Activated CD8-positive, alpha-beta memory T cell treated with anti-CD3 and anti-CD28 coated beads for 48 hours (primary cell): ENCODE results near the gene KIAA0319L.
A peak's percentile ranks its signal among the peaks of the same experiment; 100 is the strongest.
"Not testable (repeated sequence)": the region's sequence is repeated elsewhere in the genome, so short reads cannot be mapped to it uniquely, and the experiment has no call there.

Experiments
- DNase-seq, 3 experiments: peaks; one replicate each; pipeline ENCODE4 v3.0.0-alpha.2; 2020; ENCODE audit warnings: low read depth in 2 of 3, low spot score in 2 of 3

KIAA0319L gene

DNA sequence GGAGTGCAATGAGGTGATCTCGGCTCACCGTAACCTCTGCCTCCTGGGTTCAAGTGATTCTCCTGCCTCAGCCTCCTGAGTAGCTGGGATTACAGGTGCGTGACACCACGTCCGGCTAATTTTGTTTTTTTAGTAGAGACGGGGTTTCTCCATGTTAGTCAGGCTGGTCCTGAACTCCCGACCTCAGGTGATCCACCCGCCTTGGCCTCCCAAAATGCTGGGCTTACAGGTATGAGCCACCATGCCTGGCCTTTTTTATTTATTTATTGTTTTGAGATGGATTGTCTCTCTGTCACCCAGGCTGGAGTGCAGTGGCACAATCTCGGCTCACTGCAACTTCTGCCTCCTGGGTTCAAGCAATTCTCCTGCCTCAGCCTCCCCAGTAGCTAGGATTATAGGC is 24.4 kb upstream of the KIAA0319L start:
- not testable (repeated sequence) for DNase-seq

DNA sequence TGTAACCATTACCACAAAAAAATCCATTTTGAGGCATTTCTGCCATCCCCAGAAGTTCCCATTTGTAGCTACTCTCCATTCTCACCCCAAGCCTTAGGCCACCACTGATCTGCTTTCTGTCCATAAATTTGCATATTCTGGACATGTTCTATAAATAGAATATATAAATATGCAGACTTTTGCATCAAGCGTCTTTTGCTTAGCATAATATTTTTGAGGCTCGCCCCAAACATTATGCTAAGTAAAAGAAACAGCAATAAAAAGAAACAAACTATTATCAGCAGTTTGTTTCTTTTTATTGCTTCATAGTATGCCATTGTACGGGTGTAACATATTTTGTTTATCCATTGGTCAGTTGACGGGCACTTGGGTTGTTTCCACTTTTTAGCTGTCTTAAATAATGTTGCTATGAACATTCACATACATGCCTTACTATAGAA is 23.8 kb upstream of the KIAA0319L start:
- no peak for DNase-seq

DNA sequence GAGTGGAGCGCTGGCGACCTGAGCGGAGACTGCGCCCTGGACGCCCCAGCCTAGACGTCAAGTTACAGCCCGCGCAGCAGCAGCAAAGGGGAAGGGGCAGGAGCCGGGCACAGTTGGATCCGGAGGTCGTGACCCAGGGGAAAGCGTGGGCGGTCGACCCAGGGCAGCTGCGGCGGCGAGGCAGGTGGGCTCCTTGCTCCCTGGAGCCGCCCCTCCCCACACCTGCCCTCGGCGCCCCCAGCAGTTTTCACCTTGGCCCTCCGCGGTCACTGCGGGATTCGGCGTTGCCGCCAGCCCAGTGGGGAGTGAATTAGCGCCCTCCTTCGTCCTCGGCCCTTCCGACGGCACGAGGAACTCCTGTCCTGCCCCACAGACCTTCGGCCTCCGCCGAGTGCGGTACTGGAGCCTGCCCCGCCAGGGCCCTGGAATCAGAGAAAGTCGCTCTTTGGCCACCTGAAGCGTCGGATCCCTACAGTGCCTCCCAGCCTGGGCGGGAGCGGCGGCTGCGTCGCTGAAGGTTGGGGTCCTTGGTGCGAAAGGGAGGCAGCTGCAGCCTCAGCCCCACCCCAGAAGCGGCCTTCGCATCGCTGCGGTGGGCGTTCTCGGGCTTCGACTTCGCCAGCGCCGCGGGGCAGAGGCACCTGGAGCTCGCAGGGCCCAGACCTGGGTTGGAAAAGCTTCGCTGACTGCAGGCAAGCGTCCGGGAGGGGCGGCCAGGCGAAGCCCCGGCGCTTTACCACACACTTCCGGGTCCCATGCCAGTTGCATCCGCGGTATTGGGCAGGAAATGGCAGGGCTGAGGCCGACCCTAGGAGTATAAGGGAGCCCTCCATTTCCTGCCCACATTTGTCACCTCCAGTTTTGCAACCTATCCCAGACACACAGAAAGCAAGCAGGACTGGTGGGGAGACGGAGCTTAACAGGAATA is 20.1 kb upstream of the KIAA0319L start:
- DNase-seq, result peak; percentile 40 to 45 (median 44)

DNA sequence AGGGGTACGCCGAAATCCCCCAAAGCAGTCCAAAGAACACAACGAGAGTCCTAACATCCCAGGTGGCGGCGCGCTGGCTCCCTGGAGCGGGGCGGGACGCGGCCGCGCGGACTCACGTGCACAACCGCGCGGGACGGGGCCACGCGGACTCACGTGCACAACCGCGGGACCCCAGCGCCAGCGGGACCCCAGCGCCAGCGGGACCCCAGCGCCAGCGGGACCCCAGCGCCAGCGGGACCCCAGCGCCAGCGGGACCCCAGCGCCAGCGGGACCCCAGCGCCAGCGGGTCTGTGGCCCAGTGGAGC is 19.5 kb upstream of the KIAA0319L start:
- DNase-seq, result not testable (repeated sequence)

DNA sequence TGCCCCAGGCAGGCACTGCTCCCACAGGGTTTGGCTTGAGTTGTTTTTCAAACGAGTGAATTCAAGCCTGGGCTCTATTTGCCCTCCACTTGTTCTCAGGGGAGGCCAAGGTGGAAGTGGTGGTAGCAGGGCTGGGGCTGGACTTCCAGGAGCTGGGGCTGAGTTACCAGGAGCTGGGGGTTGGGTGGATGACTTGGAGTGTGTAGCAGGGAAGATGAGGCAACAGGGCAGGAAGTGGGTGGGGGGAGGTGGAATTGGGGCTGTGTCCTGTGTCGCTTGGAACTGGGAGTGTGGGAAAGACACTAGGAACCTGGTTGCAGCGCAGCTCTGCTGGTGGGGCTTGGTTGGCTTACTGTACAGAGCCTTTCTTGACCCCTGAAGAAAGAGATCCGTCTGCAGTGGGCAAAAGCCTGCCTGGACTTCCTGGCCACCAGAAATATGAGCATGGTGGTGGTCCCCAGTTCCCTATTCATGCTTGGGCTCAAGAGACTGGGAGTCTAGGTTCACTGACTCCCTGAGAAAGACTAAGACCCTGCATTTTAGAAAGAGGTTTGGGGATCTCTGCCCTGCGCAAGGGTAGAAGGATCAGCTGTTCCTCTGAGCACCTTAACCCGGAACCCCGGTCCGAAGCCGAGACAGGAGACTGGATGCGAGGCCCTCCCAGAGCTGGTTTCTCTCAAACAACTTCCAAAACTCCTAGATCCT is 19.0 kb upstream of the KIAA0319L start:
- no peak for DNase-seq

DNA sequence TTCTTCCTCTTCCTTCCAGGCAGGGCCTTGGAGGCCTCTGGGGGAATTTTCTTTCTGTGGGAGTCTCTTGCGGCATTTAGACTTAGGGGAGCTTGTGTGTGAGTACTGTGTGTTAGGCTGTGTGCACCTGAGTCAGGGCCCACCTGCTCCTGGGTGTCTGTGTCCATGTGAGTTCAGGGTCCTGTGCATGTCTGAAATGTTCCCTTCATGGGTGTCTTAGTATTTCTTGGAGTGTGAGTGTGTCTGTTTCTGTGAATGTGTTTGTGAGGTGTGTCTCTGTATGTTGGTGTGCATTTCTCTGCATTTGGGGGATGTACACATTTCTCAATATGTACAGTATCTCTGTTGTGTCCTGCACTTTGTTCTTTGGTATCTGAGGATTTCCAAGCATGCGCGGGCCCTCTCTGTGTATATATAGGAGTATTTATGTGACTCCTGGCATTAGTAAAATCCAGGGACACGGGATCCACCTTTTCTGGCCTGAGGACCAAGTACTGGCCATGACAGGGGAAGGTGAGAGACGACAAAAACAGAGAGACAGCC is 18.3 kb upstream of the KIAA0319L start:
- DNase-seq, result no peak

DNA sequence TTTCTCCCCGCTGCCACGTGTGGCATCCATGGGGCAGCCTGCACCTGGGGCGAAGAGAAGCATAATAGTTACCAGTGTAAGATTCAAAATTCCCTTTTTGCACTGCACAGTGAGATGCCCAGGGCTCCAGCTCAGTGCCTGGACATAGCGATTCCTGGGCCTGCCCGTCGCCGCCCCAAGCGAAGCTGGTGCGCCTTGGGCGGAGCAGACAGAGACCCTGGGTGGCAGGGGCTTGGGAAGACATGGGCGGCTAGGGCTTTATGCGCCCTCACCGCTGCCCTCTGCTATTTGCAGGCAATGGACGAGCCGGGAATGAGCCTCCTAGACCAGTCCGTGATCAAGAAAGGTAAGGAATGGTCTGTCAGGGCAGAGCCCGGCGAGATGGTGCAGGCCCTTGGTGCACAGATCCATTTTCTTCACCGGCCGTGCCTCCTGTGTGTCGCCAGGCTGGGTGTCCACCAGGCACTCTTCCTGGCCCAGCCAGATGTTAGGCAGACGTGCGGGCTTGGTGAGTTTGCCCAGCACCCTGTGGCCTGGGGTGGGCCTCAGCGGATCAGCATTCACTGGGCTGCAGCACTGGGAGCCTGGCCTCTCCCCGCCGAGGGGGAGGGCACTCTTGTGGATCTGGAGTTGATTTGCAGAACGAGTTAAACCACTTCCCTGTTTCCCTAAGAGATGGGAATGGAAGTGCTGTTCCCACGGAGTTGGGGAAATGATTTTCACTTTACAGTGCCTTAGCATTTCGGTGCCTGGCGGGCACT is 17.6 kb upstream of the KIAA0319L start:
- DNase-seq, result no peak

DNA sequence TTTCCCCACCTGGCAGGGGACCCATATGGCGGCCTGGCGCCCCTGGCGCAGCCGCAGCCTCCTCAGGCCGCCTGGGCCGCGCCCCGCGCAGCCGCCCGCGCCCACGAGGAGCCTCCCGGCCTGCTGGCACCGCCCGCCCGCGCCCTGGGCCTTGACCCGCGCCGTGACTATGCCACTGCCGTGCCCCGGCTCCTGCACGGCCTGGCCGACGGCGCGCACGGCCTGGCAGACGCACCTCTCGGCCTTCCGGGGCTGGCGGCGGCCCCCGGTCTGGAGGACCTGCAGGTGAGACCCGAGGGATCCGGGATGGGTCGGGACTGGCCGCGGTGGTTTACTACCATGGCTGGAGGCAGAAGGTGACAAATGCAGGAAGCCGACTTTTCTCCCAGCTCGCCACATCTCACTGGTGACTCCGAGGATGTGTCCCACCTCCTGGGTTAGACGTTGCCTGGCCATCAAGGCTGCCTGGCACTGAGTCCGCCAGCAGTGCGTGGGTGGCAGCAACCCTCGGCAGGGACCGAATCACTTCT is 17.0 kb upstream of the KIAA0319L start:
- DNase-seq, result no peak

DNA sequence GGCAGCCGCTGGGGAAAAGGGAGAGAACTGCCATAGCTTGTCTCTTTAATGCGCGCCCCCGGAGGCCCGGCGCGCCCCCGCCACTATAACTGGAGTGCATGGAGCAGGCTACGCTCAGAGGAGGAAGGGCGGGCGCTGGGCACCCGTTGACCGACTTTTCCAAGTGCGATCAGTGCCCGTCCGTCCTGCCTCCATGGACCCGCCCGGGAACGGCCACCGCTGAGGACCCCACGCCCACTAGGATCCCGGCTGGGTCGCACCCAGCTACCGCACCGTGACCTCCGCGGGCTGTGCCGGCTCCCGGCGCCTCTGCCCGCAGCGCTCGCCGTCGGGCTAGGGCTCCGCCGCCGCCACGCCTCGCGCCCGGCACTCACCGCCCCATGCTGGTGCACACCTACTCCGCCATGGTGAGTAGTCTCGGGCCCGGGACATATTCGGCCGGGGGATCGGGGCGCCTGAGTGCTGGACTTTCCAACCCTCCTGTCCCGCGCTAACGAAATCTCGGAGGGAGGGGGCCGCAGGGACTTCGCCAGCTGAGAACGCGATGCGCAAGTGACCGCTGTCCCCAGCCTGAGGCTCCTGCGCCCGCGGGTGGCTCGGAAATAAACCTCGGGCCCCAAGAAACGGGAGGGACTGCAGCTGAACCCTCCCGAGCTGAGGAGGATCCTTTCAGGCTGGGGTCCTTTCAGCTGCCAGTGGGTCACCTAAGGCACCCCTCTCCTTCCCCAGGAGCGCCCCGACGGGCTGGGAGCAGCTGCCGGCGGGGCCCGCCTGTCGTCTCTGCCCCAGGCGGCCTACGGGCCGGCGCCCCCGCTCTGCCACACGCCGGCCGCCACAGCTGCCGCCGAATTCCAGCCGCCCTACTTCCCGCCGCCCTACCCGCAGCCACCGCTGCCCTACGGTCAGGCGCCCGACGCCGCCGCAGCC is 16.3 kb upstream of the KIAA0319L start, which contains the start of gene TFAP2E:
TSS of gene TFAP2E (plus strand) at position 117 of the 927 bp plus-strand sequence. CDS start at position 381, 264 bp downstream.
- no peak for DNase-seq

DNA sequence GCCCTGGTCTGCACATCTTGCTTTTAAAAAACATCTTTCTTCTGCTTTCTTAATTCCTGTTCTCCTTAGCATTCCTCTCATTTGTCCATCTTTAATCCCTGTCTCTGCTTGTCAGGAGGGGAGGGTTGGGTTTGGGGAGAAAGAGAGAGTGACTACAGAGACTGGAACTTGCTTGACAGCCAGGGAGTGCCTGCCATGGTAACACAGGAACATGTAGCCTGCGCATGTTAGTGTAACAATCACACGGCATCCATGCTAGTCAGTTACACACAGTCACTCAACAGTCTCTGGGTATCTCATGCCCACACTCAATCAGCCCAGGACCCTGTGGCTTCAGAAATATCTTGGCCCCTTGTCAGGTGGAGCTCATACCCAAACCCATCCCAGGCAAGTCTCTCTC is 15.1 kb upstream of the KIAA0319L start:
- DNase-seq, result no peak

DNA sequence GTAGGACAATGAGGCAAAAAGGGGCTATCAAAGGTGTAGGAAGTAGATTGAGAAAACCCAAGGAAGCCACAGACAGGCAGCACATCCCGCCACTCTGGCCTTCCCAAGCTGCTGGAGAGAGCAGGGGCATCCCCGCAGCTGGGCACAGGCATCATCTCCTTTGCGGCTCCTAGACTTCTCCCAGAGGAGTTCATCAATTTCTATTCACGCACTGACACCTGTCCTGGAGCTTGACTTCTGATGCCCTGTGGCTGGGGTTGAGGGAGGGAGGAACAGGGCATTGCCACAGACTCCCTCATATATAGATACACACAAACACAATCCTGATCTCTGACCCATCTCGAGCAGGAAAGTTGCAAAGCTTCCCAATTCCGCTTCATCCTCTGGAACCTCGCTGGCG is 14.1 kb upstream of the KIAA0319L start:
- DNase-seq, result no peak

DNA sequence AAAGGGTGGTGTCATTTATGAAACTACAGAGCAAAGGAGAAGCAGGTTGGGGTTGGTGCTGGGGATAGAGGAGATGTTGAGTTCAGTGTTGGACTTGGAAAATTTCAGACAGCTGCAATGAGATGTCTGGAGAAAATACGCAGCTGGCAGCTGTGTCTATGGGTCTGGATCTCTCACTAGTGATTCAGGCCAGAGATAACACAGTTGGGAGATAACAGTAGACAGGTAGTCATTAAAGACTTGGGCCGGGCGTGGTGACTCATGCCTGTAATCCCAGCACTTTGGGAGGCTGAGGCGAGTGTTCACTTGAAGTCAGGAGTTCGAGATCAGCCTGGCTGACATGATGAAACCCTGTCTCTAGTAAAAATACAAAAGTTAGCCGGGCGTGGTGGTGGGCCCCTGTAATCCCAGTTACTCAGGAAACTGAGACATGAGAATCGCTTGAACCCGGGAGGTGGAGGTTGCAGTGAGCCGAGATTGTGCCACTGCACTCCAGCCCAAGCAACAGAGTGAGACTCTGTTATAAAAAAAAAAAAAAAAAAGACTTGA is 13.5 kb upstream of the KIAA0319L start:
- DNase-seq, result no peak

DNA sequence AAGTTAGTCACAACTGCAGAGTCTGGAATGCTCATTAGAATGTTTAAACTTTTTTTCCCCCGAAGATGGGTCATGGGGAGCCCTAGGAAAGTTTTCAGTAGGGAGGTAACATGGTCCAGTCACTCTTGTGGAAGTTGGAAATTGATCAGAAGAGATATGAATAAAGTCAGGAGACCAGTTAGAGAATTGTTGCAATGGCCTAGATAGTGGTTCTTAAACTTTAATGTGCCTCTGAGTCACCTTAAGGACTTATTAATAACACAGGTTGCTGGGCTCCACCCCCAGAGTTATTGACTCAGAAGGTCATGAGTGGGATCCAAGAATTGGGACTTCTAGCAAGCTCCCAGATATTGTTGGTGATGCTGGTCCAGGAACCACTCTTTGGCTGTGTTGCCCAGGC is 12.7 kb upstream of the KIAA0319L start:
- no peak for DNase-seq

DNA sequence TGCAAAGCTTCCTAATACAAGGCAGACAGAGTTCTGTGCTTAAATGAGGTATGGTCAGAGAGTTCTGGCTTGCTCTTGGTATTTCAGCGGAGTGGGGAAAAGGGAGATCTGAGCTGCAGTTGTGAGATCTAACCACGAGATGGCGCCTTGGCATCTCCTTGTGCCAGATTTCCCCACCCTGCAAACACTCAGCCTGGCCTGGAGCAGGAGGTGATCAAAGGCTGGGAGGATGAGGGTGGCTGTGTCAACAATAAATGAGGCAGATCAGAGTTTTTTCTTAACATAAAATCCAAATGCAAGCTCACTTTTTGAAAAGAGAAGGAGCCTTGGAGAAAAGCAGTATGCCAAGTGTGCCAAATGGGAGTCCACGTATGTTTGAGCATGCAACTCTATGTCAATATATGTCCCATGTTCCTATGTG is 11.8 kb upstream of the KIAA0319L start:
- DNase-seq, result peak in 2 of 3 experiments; percentile 28 to 53

DNA sequence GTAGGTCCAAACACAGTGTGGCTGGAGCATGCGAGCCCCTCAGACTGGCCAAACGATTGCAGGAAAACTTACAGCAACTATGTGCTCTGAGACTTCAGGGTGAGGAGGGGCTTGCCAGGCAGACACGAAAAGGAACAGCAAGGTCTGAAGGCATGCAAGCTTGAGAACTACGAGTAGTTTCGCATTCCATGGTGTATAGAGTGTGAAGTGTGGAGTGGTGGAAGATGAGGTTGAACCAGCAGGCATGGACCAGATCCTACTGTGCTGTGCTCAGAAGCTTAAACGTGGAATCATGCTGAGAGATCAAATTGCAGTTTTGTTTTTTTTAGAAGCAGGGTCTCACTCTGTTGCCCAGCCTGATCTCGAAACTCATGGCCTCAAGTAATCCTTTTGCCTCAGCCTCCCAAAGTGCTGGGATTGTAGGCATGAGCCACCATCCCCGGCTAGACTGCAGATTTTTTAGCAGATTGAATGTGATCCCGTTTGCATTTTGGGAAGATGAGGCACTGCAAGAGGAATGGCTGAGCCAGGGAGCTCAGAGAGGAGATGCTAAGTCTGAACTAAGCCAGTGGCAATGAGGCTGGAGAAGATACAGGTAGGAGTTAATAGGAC is 10.8 kb upstream of the KIAA0319L start:
- DNase-seq, result no peak

DNA sequence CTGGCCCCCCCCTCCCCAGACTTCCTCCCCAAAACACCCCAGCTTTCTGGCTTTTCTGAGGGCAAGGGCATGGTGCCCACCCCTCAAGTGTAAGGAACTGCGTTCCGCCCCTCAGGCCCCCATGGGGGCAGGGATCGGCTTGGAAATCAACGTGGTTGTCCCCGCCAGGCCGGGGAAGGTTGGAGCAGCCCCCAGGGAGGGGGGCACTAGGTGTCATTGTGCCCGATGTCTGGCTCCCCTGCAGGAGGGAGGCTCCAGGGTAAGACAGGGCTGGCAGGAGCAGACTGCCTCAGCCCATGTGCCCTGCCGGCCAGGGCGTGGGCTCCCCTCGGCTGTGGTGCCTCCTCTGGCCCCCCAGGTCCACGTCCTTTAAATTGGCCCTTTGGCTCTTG is 8.5 kb upstream of the KIAA0319L start:
- no peak for DNase-seq

DNA sequence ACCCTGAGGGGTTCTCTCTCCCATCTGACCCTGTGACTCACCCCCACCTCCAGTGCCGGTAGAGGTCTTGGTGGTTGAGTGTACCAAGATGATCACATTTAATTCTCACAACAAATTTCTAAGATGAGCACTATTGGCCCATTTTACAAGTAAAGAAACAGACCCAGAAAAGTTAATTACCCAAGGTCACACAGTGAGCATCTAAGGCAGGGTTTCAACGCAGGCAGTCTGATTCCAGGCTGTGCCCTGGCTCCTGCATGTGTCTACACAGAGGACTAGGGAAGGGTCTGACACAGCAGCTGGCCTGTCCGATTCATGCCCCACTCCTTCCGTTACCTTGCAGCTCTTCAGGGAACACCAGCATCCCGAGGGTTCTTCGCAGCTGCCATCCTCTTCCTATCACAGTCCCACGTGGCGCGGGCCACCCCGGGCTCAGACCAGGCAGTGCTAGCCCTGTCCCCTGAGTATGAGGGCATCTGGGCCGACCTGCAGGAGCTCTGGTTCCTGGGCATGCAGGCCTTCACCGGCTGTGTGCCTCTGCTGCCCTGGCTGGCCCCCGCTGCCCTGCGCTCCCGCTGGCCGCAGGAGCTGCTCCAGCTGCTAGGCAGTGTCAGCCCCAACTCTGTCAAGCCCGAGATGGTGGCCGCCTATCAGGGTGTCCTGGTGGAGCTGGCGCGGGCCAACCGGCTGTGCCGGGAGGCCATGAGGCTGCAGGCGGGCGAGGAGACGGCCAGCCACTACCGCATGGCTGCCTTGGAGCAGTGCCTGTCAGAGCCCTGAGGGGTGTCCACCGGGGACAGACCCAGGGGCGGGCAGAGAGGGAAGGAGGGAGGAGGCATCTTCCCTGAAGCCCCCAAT is 7.9 kb upstream of the KIAA0319L start:
- no peak for DNase-seq
